HL-60 (cell line): Measurements from ENCODE around the gene HSDL1.

Source experiments
- CTCF ChIP-seq: IDR thresholded peaks from one replicate; pipeline ENCODE4 v1.5.1; 2011; ENCODE audit warnings: low read length, control low read depth, inconsistent platforms; ENCODE audit not compliant: insufficient read depth
- GABPA ChIP-seq: IDR thresholded peaks from 2 replicates; pipeline ENCODE4 v1.6.1; 2012; ENCODE audit warnings: low read depth

DNA sequence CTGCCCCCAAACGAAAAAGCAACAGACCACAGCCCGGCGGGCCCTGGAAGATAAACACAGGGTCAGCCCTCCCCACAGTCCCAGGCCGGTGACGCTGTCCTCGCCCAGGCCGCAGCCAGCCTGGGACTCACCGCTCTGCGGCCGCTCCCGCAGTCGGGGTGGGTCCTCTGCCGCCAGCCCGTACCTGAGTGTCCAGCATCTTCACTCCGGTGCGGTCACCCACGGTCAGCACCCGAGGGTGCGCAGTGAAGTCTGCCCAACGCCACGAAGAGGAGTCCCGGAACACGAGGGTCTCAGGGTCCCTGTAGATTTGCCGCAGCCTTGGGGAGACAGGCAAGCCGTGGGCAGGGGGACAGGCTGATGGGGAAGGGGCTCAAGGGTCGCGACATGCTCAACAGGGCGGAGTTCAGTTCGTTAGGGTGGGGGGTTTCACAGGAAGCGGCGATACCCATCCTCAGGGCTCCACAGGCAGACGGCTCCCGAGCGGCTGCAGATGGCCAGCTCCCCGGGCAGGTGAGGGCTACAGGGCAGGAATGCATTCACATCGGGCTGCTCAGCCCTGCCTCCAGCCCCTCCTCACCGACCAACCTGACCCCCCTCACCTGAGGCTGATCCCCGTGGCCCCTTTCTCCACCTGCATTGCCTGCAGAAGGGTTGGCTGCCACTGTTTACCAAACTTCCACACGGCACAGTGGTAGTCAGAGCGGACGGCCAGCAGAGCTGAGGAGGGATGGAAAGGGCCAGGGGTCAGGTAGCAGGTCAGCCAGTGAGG is 36.4 kb upstream of the HSDL1 start:
- TF ChIP-seq GABPA (no peak), CTCF (no peak)
